ENCODE measurements around the gene SPEF2. TPM values are rescaled to one million over a fixed set of nuclear protein-coding genes. Genes with fewer than 3 reads are reported as not detected.

The SPEF2 gene
- total RNA-seq, 1 donor from 2014 or later, result 3.7 TPM

DNA sequence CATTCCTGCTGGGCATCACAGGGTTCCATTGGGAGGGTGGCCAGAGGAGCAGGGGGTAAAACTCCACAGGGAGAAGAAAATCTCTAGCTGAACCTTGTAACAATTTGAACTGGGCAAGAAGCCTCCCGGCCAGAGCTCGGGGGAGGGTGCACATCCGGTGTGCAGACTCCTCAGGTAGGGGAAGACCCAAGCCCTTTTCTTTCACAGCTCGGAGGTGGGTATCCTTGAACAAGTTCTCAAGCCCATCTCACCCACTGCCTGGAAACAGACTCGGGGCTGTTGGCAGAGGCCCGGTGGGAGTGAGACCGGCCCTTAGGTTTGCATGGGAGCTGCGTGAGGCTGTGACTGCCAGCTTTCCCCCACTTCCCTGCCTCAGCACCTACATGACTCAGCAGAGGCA is 127.5 kb downstream of the SPEF2 start:
- Histone ChIP-seq H3K27ac (ENCODE audit: low read depth, low read length) (no peak overlapping the region), H3K4me1 (ENCODE audit: control insufficient read depth in 3 of 3, insufficient read depth in 3 of 3, low read length in 3 of 3) (no peaks in the 10 kb centered on the region), H3K4me3 (ENCODE audit: low read length in 3 of 3) (no peak overlapping the region), H3K27me3 (ENCODE audit: control insufficient read depth in 3 of 3, insufficient read depth in 3 of 3, low read length in 3 of 3) (no peaks in the 10 kb centered on the region), H3K9ac (ENCODE audit: low read depth in 1 of 3, low read length in 3 of 3) (no peak overlapping the region), H3K9me3 (ENCODE audit: control insufficient read depth in 3 of 3, low read length in 3 of 3) (no peaks in the 10 kb centered on the region), H3K36me3 (ENCODE audit: control insufficient read depth in 3 of 3, insufficient read depth in 3 of 3, low read length in 3 of 3) (no peaks in the 10 kb centered on the region)

DNA sequence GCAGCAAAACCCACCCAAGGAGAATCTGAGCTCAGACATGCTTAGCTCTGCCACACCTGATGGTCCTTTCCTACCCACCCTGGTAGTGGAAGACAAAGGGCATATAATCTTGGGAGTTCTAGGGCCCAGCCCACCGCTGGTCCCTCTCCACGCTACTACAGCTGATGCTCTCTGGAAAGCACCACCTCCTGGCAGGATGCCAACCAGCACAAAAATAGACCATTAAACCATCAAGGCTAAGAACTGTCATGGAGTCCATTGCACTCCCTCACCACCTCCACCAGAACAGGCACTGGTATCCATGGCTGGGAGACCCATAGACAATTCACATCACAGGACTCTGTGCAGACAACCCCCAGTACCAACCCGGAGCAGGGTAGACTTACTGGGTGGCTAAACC is 128.0 kb downstream of the SPEF2 start:
- Histone ChIP-seq H3K9me3 (ENCODE audit: control insufficient read depth in 3 of 3, low read length in 3 of 3) (no peaks in the 10 kb centered on the region), H3K4me3 (ENCODE audit: low read length in 3 of 3) (no peak overlapping the region), H3K36me3 (ENCODE audit: control insufficient read depth in 3 of 3, insufficient read depth in 3 of 3, low read length in 3 of 3) (no peaks in the 10 kb centered on the region), H3K27me3 (ENCODE audit: control insufficient read depth in 3 of 3, insufficient read depth in 3 of 3, low read length in 3 of 3) (no peaks in the 10 kb centered on the region), H3K9ac (ENCODE audit: low read depth in 1 of 3, low read length in 3 of 3) (no peak overlapping the region), H3K4me1 (ENCODE audit: control insufficient read depth in 3 of 3, insufficient read depth in 3 of 3, low read length in 3 of 3) (no peaks in the 10 kb centered on the region), H3K27ac (ENCODE audit: low read depth, low read length) (no peak overlapping the region)

DNA sequence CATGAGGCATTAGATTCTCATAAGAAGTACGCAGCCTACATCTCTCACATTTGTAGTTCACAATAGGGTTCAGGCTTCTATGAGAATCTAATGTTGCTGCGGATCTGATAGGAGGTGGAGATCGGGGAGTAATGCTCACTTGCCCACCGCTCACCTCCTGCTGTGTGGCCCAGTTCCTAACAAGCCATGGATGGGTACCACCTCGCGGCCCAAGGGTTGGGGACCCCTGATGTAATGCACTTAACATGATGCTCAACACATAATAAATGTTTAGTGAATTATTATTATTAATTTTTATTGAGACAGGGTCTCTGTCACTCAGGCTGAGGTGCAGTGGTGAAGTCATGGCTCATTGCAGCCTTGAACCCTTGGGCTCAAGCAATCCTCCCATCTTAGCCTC is 134.3 kb downstream of the SPEF2 start:
- Histone ChIP-seq H3K4me3 (ENCODE audit: low read length in 3 of 3) (no peak overlapping the region), H3K27me3 (ENCODE audit: control insufficient read depth in 3 of 3, insufficient read depth in 3 of 3, low read length in 3 of 3) (no peaks in the 10 kb centered on the region), H3K9me3 (ENCODE audit: control insufficient read depth in 3 of 3, low read length in 3 of 3) (no peaks in the 10 kb centered on the region), H3K4me1 (ENCODE audit: control insufficient read depth in 3 of 3, insufficient read depth in 3 of 3, low read length in 3 of 3) (no peaks in the 10 kb centered on the region), H3K9ac (ENCODE audit: low read depth in 1 of 3, low read length in 3 of 3) (no peak overlapping the region), H3K36me3 (ENCODE audit: control insufficient read depth in 3 of 3, insufficient read depth in 3 of 3, low read length in 3 of 3) (no peaks in the 10 kb centered on the region), H3K27ac (ENCODE audit: low read depth, low read length) (no peak overlapping the region)

DNA sequence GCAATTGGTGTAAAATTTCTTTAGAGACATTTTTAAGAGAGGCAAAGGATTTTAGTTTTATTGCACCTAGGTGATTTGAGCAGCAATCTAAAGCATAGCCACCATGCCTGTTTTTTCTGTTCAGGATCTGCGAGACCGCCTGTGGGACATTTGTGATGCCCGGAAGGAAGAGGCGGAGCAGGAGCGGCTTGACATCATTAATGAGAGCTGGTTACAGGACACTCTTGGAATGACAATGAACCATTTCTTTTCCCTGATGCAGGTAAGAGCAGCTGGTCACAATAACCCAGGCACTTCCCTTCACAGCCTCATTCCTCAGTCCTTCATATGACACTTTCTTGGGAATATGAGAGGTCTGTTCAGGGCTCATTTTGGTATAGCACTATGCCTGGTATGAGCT is 135.8 kb downstream of the SPEF2 start:
- no peaks in the 10 kb centered on the region for H3K4me1 ChIP-seq (ENCODE audit: control insufficient read depth in 3 of 3, insufficient read depth in 3 of 3, low read length in 3 of 3)
- H3K4me3 ChIP-seq (ENCODE audit: low read length in 3 of 3), result no peak overlapping the region
- no peaks in the 10 kb centered on the region for H3K27me3 ChIP-seq (ENCODE audit: control insufficient read depth in 3 of 3, insufficient read depth in 3 of 3, low read length in 3 of 3)
- H3K9ac ChIP-seq (ENCODE audit: low read depth in 1 of 3, low read length in 3 of 3), result no peak overlapping the region
- no peaks in the 10 kb centered on the region for H3K36me3 ChIP-seq (ENCODE audit: control insufficient read depth in 3 of 3, insufficient read depth in 3 of 3, low read length in 3 of 3)
- no peak overlapping the region for H3K27ac ChIP-seq (ENCODE audit: low read depth, low read length)
- H3K9me3 ChIP-seq (ENCODE audit: control insufficient read depth in 3 of 3, low read length in 3 of 3), result no peaks in the 10 kb centered on the region

DNA sequence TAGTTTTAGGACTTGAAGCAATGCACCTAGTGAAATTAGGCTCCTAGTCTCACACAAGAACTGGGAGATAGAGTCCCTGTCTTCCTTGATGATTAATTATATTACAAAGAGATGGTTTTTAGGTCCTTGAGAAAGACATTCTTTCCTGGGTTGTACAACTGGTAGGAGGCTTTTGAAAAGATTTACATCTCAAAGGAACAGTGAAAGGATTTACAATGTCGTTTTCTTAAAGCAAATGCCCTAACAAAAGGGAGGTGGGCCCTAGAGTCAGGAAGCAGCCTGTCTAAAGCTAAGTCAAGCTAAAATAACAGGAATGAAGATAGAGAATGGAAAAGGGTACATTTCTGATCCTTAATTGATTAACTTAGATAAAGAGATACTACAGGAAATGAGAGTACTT is 136.8 kb downstream of the SPEF2 start:
- Histone ChIP-seq H3K4me3 (ENCODE audit: low read length in 3 of 3) (no peak overlapping the region), H3K27ac (ENCODE audit: low read depth, low read length) (no peak overlapping the region), H3K9ac (ENCODE audit: low read depth in 1 of 3, low read length in 3 of 3) (no peak overlapping the region), H3K4me1 (ENCODE audit: control insufficient read depth in 3 of 3, insufficient read depth in 3 of 3, low read length in 3 of 3) (no peaks in the 10 kb centered on the region), H3K9me3 (ENCODE audit: control insufficient read depth in 3 of 3, low read length in 3 of 3) (no peaks in the 10 kb centered on the region), H3K36me3 (ENCODE audit: control insufficient read depth in 3 of 3, insufficient read depth in 3 of 3, low read length in 3 of 3) (no peaks in the 10 kb centered on the region), H3K27me3 (ENCODE audit: control insufficient read depth in 3 of 3, insufficient read depth in 3 of 3, low read length in 3 of 3) (no peaks in the 10 kb centered on the region)

DNA sequence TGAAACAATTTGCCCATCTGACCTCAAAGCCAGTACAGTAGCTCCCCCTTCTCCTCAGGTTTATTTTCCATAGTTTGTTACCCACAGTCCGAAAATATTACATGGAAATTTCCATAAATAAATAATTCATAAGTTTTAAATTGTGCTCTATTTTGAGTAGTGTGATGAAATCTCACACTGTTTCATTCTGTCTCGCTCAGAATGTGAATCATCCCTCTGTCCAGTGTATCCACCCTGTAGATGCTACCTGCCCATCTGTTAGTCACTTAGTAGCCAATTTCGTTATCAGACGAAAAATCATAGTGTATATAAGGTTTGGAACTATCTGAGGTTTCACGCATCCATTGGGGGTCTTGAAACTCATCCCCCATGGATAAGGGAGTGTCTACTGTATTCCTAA is 138.3 kb downstream of the SPEF2 start:
- Histone ChIP-seq H3K27ac (ENCODE audit: low read depth, low read length) (no peak overlapping the region), H3K4me3 (ENCODE audit: low read length in 3 of 3) (no peak overlapping the region), H3K9me3 (ENCODE audit: control insufficient read depth in 3 of 3, low read length in 3 of 3) (no peaks in the 10 kb centered on the region), H3K4me1 (ENCODE audit: control insufficient read depth in 3 of 3, insufficient read depth in 3 of 3, low read length in 3 of 3) (no peaks in the 10 kb centered on the region), H3K36me3 (ENCODE audit: control insufficient read depth in 3 of 3, insufficient read depth in 3 of 3, low read length in 3 of 3) (no peaks in the 10 kb centered on the region), H3K9ac (ENCODE audit: low read depth in 1 of 3, low read length in 3 of 3) (no peak overlapping the region), H3K27me3 (ENCODE audit: control insufficient read depth in 3 of 3, insufficient read depth in 3 of 3, low read length in 3 of 3) (no peaks in the 10 kb centered on the region)

DNA sequence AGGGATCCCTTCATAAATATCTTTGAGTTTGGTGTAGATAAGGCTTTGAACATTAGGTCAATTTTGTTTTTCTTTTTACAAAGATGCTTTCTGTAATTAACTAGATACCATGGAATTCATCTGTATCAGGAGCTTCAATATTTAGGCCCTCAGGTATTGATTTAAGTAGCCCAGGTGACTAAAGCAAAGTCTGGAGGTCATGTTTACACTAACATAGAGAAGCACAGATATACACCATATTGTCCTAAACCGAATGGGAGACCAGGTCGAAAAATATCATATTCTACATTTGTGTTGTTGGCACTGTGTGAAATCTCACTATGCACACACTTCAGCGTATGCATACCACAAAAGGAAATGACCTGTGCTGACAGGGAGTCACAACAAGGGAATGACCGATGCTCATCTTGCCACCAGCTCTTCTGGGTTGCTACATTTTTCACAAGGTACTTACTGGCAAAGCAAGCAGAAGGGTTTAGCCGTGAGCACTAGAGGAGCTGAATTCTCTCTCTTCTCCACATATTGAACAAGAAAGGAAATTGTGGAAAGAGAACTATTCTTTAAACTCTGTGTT is 140.6 kb downstream of the SPEF2 start:
- Histone ChIP-seq H3K27ac (ENCODE audit: low read depth, low read length) (no peak overlapping the region), H3K27me3 (ENCODE audit: control insufficient read depth in 3 of 3, insufficient read depth in 3 of 3, low read length in 3 of 3) (no peaks in the 10 kb centered on the region), H3K36me3 (ENCODE audit: control insufficient read depth in 3 of 3, insufficient read depth in 3 of 3, low read length in 3 of 3) (no peaks in the 10 kb centered on the region), H3K9ac (ENCODE audit: low read depth in 1 of 3, low read length in 3 of 3) (no peak overlapping the region), H3K4me1 (ENCODE audit: control insufficient read depth in 3 of 3, insufficient read depth in 3 of 3, low read length in 3 of 3) (no peaks in the 10 kb centered on the region), H3K4me3 (ENCODE audit: low read length in 3 of 3) (no peak overlapping the region), H3K9me3 (ENCODE audit: control insufficient read depth in 3 of 3, low read length in 3 of 3) (no peaks in the 10 kb centered on the region)

DNA sequence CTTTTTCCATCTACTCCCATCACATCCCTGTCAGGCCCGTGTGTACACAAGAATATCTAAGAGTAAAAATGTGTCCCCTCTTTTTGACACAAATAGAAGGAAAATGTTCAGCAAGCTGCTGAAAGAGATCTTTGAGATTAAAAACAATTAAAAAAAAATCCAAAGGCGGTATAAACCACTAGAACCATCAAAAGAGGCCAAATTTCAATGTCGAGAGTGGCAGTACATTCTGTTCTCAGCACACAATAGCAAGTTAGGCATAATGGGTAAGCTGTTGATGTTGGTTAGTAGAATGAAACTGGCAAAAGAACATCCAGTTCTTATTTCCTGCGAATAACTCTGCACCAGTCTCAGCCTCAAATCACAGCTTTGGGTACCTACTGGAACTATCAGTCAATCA is 143.9 kb downstream of the SPEF2 start:
- Histone ChIP-seq H3K27me3 (ENCODE audit: control insufficient read depth in 3 of 3, insufficient read depth in 3 of 3, low read length in 3 of 3) (no peaks in the 10 kb centered on the region), H3K4me1 (ENCODE audit: control insufficient read depth in 3 of 3, insufficient read depth in 3 of 3, low read length in 3 of 3) (no peaks in the 10 kb centered on the region), H3K36me3 (ENCODE audit: control insufficient read depth in 3 of 3, insufficient read depth in 3 of 3, low read length in 3 of 3) (no peaks in the 10 kb centered on the region), H3K9me3 (ENCODE audit: control insufficient read depth in 3 of 3, low read length in 3 of 3) (no peaks in the 10 kb centered on the region), H3K9ac (ENCODE audit: low read depth in 1 of 3, low read length in 3 of 3) (no peak overlapping the region), H3K4me3 (ENCODE audit: low read length in 3 of 3) (no peak overlapping the region), H3K27ac (ENCODE audit: low read depth, low read length) (no peak overlapping the region)

DNA sequence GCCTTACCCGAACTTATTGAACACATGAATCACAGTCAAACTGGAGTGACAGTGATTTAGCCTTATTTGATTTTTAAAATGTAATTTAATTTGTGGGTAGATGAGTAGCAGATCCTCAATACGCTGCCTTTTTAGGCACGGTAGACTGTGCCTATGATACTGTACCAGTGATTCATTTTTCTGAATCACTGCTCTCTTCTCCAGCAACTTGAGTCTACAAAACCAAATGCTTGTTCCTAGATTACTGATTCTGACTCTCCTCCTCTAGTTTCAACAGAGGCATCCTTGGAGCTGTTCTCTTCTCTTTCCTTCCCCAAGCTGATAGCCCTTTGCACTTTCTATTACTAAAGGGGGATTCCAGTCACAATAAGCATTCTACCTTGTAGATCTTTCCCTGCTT is 144.7 kb downstream of the SPEF2 start:
- Histone ChIP-seq H3K4me3 (ENCODE audit: low read length in 3 of 3) (no peak overlapping the region), H3K27me3 (ENCODE audit: control insufficient read depth in 3 of 3, insufficient read depth in 3 of 3, low read length in 3 of 3) (no peaks in the 10 kb centered on the region), H3K36me3 (ENCODE audit: control insufficient read depth in 3 of 3, insufficient read depth in 3 of 3, low read length in 3 of 3) (no peaks in the 10 kb centered on the region), H3K27ac (ENCODE audit: low read depth, low read length) (no peak overlapping the region), H3K9ac (ENCODE audit: low read depth in 1 of 3, low read length in 3 of 3) (no peak overlapping the region), H3K9me3 (ENCODE audit: control insufficient read depth in 3 of 3, low read length in 3 of 3) (no peaks in the 10 kb centered on the region), H3K4me1 (ENCODE audit: control insufficient read depth in 3 of 3, insufficient read depth in 3 of 3, low read length in 3 of 3) (no peaks in the 10 kb centered on the region)

DNA sequence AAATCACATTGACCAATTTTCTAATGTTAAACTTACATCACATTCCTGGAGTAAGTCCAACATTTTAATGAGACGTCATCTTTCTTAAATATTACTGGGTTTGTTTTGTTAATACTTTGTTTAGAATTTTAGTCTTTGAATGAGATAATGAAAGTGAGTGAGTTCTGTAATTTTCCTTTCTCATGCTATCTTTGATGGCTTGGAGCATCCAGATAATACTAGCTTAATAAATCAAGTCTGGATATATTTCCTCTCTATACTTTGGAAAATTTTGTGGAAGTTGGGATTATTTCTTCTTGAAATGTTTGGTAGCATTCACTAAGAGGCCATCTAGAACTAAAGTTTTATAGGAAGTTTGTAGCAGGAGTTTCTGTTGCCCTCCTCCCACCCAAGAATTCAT is 148.3 kb downstream of the SPEF2 start:
- Histone ChIP-seq H3K9ac (ENCODE audit: low read depth in 1 of 3, low read length in 3 of 3) (no peak overlapping the region), H3K9me3 (ENCODE audit: control insufficient read depth in 3 of 3, low read length in 3 of 3) (no peaks in the 10 kb centered on the region), H3K27me3 (ENCODE audit: control insufficient read depth in 3 of 3, insufficient read depth in 3 of 3, low read length in 3 of 3) (no peaks in the 10 kb centered on the region), H3K4me1 (ENCODE audit: control insufficient read depth in 3 of 3, insufficient read depth in 3 of 3, low read length in 3 of 3) (no peaks in the 10 kb centered on the region), H3K4me3 (ENCODE audit: low read length in 3 of 3) (no peak overlapping the region), H3K27ac (ENCODE audit: low read depth, low read length) (no peak overlapping the region), H3K36me3 (ENCODE audit: control insufficient read depth in 3 of 3, insufficient read depth in 3 of 3, low read length in 3 of 3) (no peaks in the 10 kb centered on the region)

DNA sequence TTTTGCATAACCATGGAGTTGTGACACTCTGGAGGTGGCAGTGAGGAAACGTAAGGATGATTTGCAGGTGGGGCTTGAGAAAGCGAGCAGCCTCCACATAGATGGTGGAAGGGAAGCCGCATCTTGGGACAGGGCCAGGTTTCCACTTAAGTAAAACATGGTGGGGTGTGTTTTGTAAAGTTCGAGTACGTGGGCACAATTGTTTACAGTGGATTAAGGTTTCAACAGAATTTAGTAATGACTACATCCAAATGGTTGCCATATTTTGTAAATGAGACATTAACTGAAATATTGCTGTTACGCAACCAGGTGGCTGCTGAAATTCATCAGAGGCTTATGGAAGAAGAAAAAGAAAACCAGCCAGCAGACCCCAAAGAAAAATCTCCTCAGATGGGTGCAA is 153.6 kb downstream of the SPEF2 start:
- Histone ChIP-seq H3K4me3 (ENCODE audit: low read length in 3 of 3) (no peak overlapping the region), H3K9me3 (ENCODE audit: control insufficient read depth in 3 of 3, low read length in 3 of 3) (no peaks in the 10 kb centered on the region), H3K27me3 (ENCODE audit: control insufficient read depth in 3 of 3, insufficient read depth in 3 of 3, low read length in 3 of 3) (no peaks in the 10 kb centered on the region), H3K9ac (ENCODE audit: low read depth in 1 of 3, low read length in 3 of 3) (no peak overlapping the region), H3K4me1 (ENCODE audit: control insufficient read depth in 3 of 3, insufficient read depth in 3 of 3, low read length in 3 of 3) (no peaks in the 10 kb centered on the region), H3K36me3 (ENCODE audit: control insufficient read depth in 3 of 3, insufficient read depth in 3 of 3, low read length in 3 of 3) (no peaks in the 10 kb centered on the region), H3K27ac (ENCODE audit: low read depth, low read length) (no peak overlapping the region)
